K562 (cell line): ENCODE results near the gene PSME1. TPM values are rescaled to one million over a fixed set of nuclear protein-coding genes. Genes with fewer than 3 reads are reported as not detected.

ENCODE experiments used
- DNMT1 ChIP-seq: fragments of 450-650 bp; IDR thresholded peaks from 2 replicates; pipeline ENCODE4 v1.6.1; 2016; ENCODE audit warnings: antibody characterized with exemption, mild to moderate bottlenecking
- E2F6 ChIP-seq, 2 experiments: IDR thresholded peaks; 2 replicates each; pipeline ENCODE4 v1.6.1; 2011; ENCODE audit warnings: borderline replicate concordance in 1 of 2, control low read depth in 1 of 2, low read depth in 1 of 2, low read length in 1 of 2, mild to moderate bottlenecking in 1 of 2, mixed read lengths in 1 of 2, moderate library complexity in 1 of 2; ENCODE audit not compliant: insufficient read depth in 1 of 2, insufficient read length in 1 of 2, poor library complexity in 1 of 2, severe bottlenecking in 1 of 2; ENCODE audit errors: extremely low read depth in 1 of 2
- KLF13 ChIP-seq: fragments of 450-650 bp; IDR thresholded peaks from 2 replicates; pipeline ENCODE4 v1.6.1; 2016; ENCODE audit warnings: missing genetic modification characterization, low read depth, mild to moderate bottlenecking, missing compliant biosample characterization, moderate library complexity, borderline replicate concordance
- PCBP1 ChIP-seq: fragments of 200-400 bp; formaldehyde crosslinking; IDR thresholded peaks from 2 replicates; pipeline ENCODE4 v1.6.1; 2018; ENCODE audit warnings: mild to moderate bottlenecking, low read depth, low read length; ENCODE audit not compliant: poor library complexity, severe bottlenecking
- POLR2G ChIP-seq: fragments of 200-400 bp; formaldehyde crosslinking; IDR thresholded peaks from 2 replicates; pipeline ENCODE4 v1.6.1; 2017; ENCODE audit warnings: low read depth, mild to moderate bottlenecking, antibody characterized with exemption, low read length, moderate library complexity
- TAF7 ChIP-seq: fragments of 450-650 bp; IDR thresholded peaks from 2 replicates; pipeline ENCODE4 v1.6.1; 2016; ENCODE audit warnings: missing genetic modification characterization, missing compliant biosample characterization
- TFAP4 ChIP-seq: sonication (generic); formaldehyde crosslinking; IDR thresholded peaks from 2 replicates; pipeline ENCODE4 v1.8.0; 2022; ENCODE audit warnings: missing genetic modification reagents, mild to moderate bottlenecking, moderate library complexity, borderline replicate concordance
- TSHZ1 ChIP-seq: fragments of 250-450 bp; sonication (Bioruptor Pico); IDR thresholded peaks from 2 replicates; pipeline ENCODE4 v1.4.0; 2020; ENCODE audit warnings: mild to moderate bottlenecking, moderate library complexity
- ZNF263 ChIP-seq: sonication (generic); formaldehyde crosslinking; IDR thresholded peaks from 2 replicates; pipeline ENCODE4 v1.8.0; 2022; ENCODE audit warnings: mild to moderate bottlenecking, missing genetic modification reagents, borderline replicate concordance
- ZNF699 ChIP-seq: fragments of 250-450 bp; sonication (Bioruptor Pico); IDR thresholded peaks from 2 replicates; pipeline ENCODE4 v1.8.0; 2021; ENCODE audit warnings: mild to moderate bottlenecking, moderate library complexity; ENCODE audit not compliant: insufficient replicate concordance
- polyA plus RNA-seq, 8 experiments: library from polyadenylated mRNA; depleted of rRNA in 4 of 8; stranded (reverse) in 5 of 8; unstranded in 3 of 8; fragments of >200 nt; fragmentation: Nextera tagmentation in 2 of 8; fragmentation: Illumina TruSeq in 1 of 8; extraction: Ambion mirVana in 2 of 8; extraction: Trizol in 1 of 8; gene quantifications; 2 replicates each; pipeline versions ENCODE4 v1.2.1 to v1.2.3, GENCODE V29; 2011 to 2014; ENCODE audit warnings: inconsistent platforms in 1 of 8, missing spikeins in 1 of 8
- total RNA-seq, 7 experiments: library from RNA; depleted of rRNA in 6 of 7; stranded (reverse); fragments of >200 nt in 6 of 7; fragmentation: Illumina TruSeq in 2 of 7; extraction: Trizol in 2 of 7; gene quantifications; 2 replicates each; pipeline versions ENCODE4 v1.2.1 to v1.2.3, GENCODE V29; 2011 to 2021; ENCODE audit warnings: low replicate concordance in 1 of 7
- TF ChIP-seq, protein P1 (sequence below): sonication (generic); formaldehyde crosslinking; IDR thresholded peaks from 2 replicates; pipeline ENCODE4 v1.8.0; 2022; ENCODE audit warnings: mild to moderate bottlenecking, missing genetic modification reagents
- TF ChIP-seq, protein P2 (sequence below), 2 experiments: fragments of 450-650 bp; conservative IDR thresholded peaks; 2 replicates each; pipeline ENCODE4 v1.6.1; 2017; ENCODE audit warnings: mild to moderate bottlenecking in 2 of 2, moderate library complexity in 2 of 2

Gene PSME1
- total and polyA plus RNA-seq, 9 of the 15 experiments (the other 6 are each of a cell fraction or from before 2014, with no cell fraction given) = 20.3 to 180 (median 67.5) TPM

DNA sequence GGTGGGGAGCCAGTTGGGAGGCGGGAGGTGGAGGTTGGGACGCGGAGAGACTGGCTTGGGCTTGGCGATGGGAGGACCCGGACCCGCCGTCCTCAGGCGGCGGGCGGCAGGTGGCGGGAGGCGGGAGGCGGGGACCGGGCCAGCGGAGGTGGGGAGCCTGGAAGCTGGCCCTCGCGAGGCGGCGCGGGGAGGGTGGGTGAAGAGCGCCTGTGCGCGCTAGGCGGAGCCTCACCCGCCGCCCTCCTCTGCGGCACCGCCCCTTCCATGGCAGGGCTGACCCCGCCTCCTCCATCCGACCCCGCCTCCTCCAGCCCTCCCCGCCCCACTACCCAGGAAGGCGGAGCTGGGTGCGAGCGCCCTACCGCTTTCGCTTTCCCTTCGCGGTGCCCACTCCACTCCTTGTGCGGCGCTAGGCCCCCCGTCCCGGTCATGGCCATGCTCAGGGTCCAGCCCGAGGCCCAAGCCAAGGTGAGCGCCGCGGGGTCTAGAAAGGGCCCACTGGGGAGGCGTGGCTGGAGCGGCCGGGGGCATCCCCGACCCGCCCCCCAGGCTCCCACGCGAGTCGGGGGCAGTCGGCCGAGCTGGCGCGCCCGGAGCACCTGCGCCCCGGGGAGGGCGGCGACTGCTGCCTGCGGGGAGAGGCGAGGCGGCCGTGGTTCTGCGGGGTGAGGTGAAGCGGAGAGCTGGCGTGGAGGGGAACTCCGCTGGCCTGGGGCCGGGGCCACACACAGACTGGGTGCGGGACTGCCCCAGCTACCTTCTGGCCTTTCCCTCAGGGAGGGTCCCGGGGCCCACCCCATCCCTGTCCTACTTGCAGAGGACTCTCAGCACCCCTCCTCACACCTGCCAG lies at the start of gene PSME1 (continued):
- TF ChIP-seq, protein P1, sequence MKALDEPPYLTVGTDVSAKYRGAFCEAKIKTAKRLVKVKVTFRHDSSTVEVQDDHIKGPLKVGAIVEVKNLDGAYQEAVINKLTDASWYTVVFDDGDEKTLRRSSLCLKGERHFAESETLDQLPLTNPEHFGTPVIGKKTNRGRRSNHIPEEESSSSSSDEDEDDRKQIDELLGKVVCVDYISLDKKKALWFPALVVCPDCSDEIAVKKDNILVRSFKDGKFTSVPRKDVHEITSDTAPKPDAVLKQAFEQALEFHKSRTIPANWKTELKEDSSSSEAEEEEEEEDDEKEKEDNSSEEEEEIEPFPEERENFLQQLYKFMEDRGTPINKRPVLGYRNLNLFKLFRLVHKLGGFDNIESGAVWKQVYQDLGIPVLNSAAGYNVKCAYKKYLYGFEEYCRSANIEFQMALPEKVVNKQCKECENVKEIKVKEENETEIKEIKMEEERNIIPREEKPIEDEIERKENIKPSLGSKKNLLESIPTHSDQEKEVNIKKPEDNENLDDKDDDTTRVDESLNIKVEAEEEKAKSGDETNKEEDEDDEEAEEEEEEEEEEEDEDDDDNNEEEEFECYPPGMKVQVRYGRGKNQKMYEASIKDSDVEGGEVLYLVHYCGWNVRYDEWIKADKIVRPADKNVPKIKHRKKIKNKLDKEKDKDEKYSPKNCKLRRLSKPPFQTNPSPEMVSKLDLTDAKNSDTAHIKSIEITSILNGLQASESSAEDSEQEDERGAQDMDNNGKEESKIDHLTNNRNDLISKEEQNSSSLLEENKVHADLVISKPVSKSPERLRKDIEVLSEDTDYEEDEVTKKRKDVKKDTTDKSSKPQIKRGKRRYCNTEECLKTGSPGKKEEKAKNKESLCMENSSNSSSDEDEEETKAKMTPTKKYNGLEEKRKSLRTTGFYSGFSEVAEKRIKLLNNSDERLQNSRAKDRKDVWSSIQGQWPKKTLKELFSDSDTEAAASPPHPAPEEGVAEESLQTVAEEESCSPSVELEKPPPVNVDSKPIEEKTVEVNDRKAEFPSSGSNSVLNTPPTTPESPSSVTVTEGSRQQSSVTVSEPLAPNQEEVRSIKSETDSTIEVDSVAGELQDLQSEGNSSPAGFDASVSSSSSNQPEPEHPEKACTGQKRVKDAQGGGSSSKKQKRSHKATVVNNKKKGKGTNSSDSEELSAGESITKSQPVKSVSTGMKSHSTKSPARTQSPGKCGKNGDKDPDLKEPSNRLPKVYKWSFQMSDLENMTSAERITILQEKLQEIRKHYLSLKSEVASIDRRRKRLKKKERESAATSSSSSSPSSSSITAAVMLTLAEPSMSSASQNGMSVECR (CRISPR knock-in tag) = peak; percentile 88
- TF ChIP-seq POLR2G = peak; percentile 79
- peak; percentile 53; the same call in 1 of the 2 replicates for TF ChIP-seq KLF13
- no peak for TF ChIP-seq ZNF699
- TF ChIP-seq TAF7 (tag) = no peak
- TF ChIP-seq, protein P2, sequence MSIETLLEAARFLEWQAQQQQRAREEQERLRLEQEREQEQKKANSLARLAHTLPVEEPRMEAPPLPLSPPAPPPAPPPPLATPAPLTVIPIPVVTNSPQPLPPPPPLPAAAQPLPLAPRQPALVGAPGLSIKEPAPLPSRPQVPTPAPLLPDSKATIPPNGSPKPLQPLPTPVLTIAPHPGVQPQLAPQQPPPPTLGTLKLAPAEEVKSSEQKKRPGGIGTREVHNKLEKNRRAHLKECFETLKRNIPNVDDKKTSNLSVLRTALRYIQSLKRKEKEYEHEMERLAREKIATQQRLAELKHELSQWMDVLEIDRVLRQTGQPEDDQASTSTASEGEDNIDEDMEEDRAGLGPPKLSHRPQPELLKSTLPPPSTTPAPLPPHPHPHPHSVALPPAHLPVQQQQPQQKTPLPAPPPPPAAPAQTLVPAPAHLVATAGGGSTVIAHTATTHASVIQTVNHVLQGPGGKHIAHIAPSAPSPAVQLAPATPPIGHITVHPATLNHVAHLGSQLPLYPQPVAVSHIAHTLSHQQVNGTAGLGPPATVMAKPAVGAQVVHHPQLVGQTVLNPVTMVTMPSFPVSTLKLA (conservative IDR thresholded peaks at IDR 0.05) = peak in 1 of 2 experiments; percentile 29; a peak in 1 of 4 replicates
- peak; percentile 45; the same call in 1 of the 2 replicates for TF ChIP-seq TFAP4 (CRISPR knock-in tag)
- no peak for TF ChIP-seq DNMT1
- TF ChIP-seq TSHZ1 = no peak
- TF ChIP-seq ZNF263 (CRISPR knock-in tag) = 0 out of 2 replicates have a peak, but pooled peaks have one; percentile 44
- no peak for TF ChIP-seq PCBP1
- peak; percentile 20 to 83 for TF ChIP-seq E2F6 (IDR thresholded peaks at IDR 0.05; ENCODE audit: borderline replicate concordance in 1 of 2, extremely low read depth in 1 of 2, insufficient read depth in 1 of 2, insufficient read length in 1 of 2, low read depth in 1 of 2, low read length in 1 of 2, poor library complexity in 1 of 2, severe bottlenecking in 1 of 2)
